Transverse colon (tissue), 4 donors: ENCODE data around the gene ACTN1. TPM values are rescaled to one million over a fixed set of nuclear protein-coding genes. Genes with fewer than 3 reads are reported as not detected.

ENCODE experiments used
- DNase-seq: peaks from one replicate; pipeline ENCODE4 v3.0.0-alpha.2; 2019
- H3K27ac ChIP-seq, 4 donors: fragments of 200-600 bp; sonication (generic); 2 replicates each; pipeline ENCODE4 v1.5.1; 2016 to 2018; ENCODE audit warnings: inconsistent platforms in 4 of 4
- H3K27me3 ChIP-seq: fragments of 200-600 bp; sonication (generic); 2 replicates; pipeline ENCODE4 v1.5.1; 2017; ENCODE audit warnings: inconsistent platforms
- H3K36me3 ChIP-seq, 4 donors: fragments of 200-600 bp; sonication (generic); 2 replicates each; pipeline ENCODE4 v1.5.1; 2017 to 2019; ENCODE audit warnings: inconsistent platforms in 4 of 4
- H3K4me1 ChIP-seq, 4 donors: fragments of 200-600 bp; sonication (generic); 2 replicates each; pipeline ENCODE4 v1.5.1; 2017 to 2020; ENCODE audit warnings: inconsistent platforms in 4 of 4
- H3K4me3 ChIP-seq, 4 donors: fragments of 200-600 bp; sonication (generic); 1 replicate in 1 of 4; 2 replicates in 3 of 4; pipeline versions ENCODE4 v1.5.1 to v1.6.1; 2017 to 2019; ENCODE audit warnings: inconsistent platforms in 4 of 4
- H3K9me3 ChIP-seq, 2 donors: fragments of 200-600 bp; sonication (generic); 2 replicates each; pipeline ENCODE4 v1.5.1; 2017 to 2019; ENCODE audit warnings: inconsistent platforms in 2 of 2
- EP300 ChIP-seq: sonication (generic); formaldehyde crosslinking; IDR thresholded peaks from one replicate; pipeline ENCODE4 v1.6.1; 2017; ENCODE audit warnings: antibody characterized with exemption, low read depth
- POLR2A ChIP-seq: fragments of 450-650 bp; IDR thresholded peaks from one replicate; pipeline ENCODE4 v1.6.1; 2016; ENCODE audit warnings: antibody characterized with exemption, mild to moderate bottlenecking, moderate library complexity
- POLR2AphosphoS5 ChIP-seq, 3 donors: sonication (generic); formaldehyde crosslinking; IDR thresholded peaks; one replicate each; pipeline ENCODE4 v1.6.1; 2016; ENCODE audit warnings: antibody characterized with exemption in 3 of 3
- WGBS, 2 donors: methylation state at CpG; one replicate each; pipeline ENCODE4 v1.1.5; 2018; ENCODE audit warnings: low coverage in 1 of 2; 5-methylcytosine and 5-hydroxymethylcytosine counted together
- in situ Hi-C, 4 donors: fragments of 200-750 bp; cut with MboI; loops; one replicate each; pipeline versions ENCODE4 v1.15.0 to v1.15.1; 2017; ENCODE audit warnings: low sequenced_read_pairs in 3 of 4, low pct_ligation_motif_present in 1 of 4, low pct_unique_long_range_greater_than_20kb in 1 of 4
- intact Hi-C: fragments of 100-400 bp; cut with DNase I; formaldehyde crosslinking; loops from one replicate; pipeline ENCODE4 v1.15.1; 2023; ENCODE audit warnings: low total_unique reads
- total RNA-seq, 4 donors: library from RNA; depleted of rRNA; stranded (reverse); fragments of >200 nt; gene quantifications; one replicate each; pipeline ENCODE4 v1.1.0, GENCODE V29; 2016
- TF ChIP-seq, protein P1 (sequence below), 5 experiments: fragments of 200-600 bp in 3 of 5; fragments of 450-650 bp in 2 of 5; sonication (generic) in 3 of 5; IDR thresholded peaks; 1 replicate in 2 of 5; 2 replicates in 3 of 5; pipeline ENCODE4 v1.5.1; 2016 to 2017; ENCODE audit warnings: antibody characterized with exemption in 5 of 5, inconsistent platforms in 3 of 5, mild to moderate bottlenecking in 2 of 5, moderate library complexity in 1 of 5

The ACTN1 gene
- total RNA-seq, 4 donors from 2014 or later: 127 to 403 (median 197) TPM

DNA sequence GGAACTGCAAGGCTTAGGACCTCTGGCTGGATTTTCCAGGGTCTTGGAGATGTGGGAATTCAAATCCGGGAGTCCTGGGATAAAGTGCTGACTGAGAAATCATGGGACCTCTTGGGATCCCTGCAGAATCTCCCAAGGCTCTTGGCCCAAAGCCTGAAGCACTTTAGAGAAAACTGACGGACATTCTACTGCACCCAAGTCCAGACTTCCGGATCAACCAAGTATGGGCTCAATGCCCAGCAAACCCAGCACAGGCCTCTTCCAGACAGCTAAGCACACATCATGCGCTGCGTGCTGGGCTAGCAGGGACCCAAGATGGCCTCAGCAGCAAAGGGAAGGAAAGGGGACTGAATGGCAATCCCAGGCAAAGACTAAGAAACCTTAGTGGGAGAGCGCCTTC is 85.0 kb downstream of the ACTN1 start:
- no peak overlapping the region for H3K4me3 ChIP-seq
- H3K9me3 ChIP-seq: no peaks in the 10 kb centered on the region
- peaks cover 0 to 4% (median 1%) of the 10 kb centered on the region in 4 donors for H3K4me1 ChIP-seq
- intact Hi-C loops: no loop called here
- peak overlapping the region; percentile 24 to 85 (median 71) for H3K27ac ChIP-seq
- no peaks in the 10 kb centered on the region for H3K27me3 ChIP-seq
- H3K36me3 ChIP-seq: peaks cover 0 to 38% (median 14%) of the 10 kb centered on the region in 4 donors
- WGBS, 2 donors: 61% methylated on average over 6 of the region's 6 CpGs; no CpG with 5 or more reads in 1 of the 2 donors
- TF ChIP-seq POLR2A: no peak
- peak; percentile 38 to 49 (median 38) for TF ChIP-seq POLR2AphosphoS5 (IDR thresholded peaks at IDR 0.05)
- TF ChIP-seq EP300: no peak
- DNase-seq: peak; percentile 44
- in situ Hi-C loops: no loop called here

DNA sequence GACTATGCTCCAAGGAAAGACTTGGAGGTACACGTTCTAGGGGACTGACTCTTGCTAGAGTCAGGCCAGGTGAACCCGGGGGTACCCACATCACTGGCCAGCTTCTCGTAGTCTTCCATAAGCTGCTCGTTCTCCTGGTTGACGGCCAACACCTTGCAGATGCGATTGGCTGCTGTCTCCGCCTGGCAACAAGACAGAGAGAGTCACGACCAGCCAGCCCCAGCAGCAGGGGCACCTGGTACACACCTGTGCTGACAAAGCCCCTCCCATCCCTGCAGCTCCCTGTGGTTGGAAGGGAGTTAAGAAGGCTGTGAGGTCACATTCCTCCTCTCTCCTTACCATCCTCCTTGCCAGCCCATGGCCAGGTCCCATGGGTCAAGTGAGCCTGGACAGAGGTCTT is 85.5 kb downstream of the ACTN1 start:
- TF ChIP-seq EP300 (no peak), POLR2AphosphoS5 (IDR thresholded peaks at IDR 0.05) (no peak), POLR2A (no peak)
- TF ChIP-seq, protein P1, sequence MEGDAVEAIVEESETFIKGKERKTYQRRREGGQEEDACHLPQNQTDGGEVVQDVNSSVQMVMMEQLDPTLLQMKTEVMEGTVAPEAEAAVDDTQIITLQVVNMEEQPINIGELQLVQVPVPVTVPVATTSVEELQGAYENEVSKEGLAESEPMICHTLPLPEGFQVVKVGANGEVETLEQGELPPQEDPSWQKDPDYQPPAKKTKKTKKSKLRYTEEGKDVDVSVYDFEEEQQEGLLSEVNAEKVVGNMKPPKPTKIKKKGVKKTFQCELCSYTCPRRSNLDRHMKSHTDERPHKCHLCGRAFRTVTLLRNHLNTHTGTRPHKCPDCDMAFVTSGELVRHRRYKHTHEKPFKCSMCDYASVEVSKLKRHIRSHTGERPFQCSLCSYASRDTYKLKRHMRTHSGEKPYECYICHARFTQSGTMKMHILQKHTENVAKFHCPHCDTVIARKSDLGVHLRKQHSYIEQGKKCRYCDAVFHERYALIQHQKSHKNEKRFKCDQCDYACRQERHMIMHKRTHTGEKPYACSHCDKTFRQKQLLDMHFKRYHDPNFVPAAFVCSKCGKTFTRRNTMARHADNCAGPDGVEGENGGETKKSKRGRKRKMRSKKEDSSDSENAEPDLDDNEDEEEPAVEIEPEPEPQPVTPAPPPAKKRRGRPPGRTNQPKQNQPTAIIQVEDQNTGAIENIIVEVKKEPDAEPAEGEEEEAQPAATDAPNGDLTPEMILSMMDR (IDR thresholded peaks at IDR 0.05): no peak
- in situ Hi-C loops (no loop called here), intact Hi-C loops (no loop called here)
- H3K4me3 ChIP-seq: no peak overlapping the region
- DNase-seq: no peak
- H3K27me3 ChIP-seq: no peaks in the 10 kb centered on the region
- peaks cover 0 to 4% (median 1%) of the 10 kb centered on the region in 4 donors for H3K4me1 ChIP-seq
- peak overlapping the region; percentile 8 to 85 (median 64) for H3K27ac ChIP-seq
- H3K9me3 ChIP-seq: no peaks in the 10 kb centered on the region
- WGBS, 2 donors: 81% methylated on average over 8 of the region's 8 CpGs; no CpG with 5 or more reads in 1 of the 2 donors
- peaks cover 0 to 44% (median 14%) of the 10 kb centered on the region in 4 donors for H3K36me3 ChIP-seq

DNA sequence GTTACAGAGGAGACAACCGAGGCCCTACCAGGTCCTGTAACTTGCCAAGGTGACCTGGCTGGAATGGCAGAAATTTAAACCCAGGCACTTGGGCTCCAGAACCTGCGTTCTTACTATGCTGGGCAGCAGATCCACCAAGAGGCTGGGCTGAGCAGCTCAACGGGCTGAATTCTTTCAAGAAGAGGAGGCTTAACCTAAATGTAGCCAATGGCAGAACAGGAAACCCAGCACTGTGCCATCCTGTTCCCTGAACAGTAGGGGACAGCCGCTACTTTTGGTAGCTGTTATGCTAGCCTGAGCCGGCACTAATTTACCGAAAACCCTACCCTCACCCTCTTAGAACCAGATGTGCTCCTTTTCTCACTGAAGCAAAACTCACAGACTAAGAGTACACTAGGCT is 86.1 kb downstream of the ACTN1 start:
- no peak for DNase-seq
- H3K27ac ChIP-seq: peak overlapping the region; percentile 8 to 85 (median 64)
- TF ChIP-seq EP300: no peak
- TF ChIP-seq, protein P1 (IDR thresholded peaks at IDR 0.05): no peak
- no peak for TF ChIP-seq POLR2A
- TF ChIP-seq POLR2AphosphoS5 (IDR thresholded peaks at IDR 0.05): no peak
- no peak overlapping the region for H3K4me3 ChIP-seq
- intact Hi-C loops (no loop called here), in situ Hi-C loops (no loop called here)
- H3K27me3 ChIP-seq: no peaks in the 10 kb centered on the region
- peaks cover 0 to 48% (median 14%) of the 10 kb centered on the region in 4 donors for H3K36me3 ChIP-seq
- H3K4me1 ChIP-seq: peaks cover 0 to 4% (median 1%) of the 10 kb centered on the region in 4 donors
- 85% methylated on average over 6 of the region's 6 CpGs; no CpG with 5 or more reads in 1 of the 2 donors for WGBS, 2 donors
- H3K9me3 ChIP-seq: no peaks in the 10 kb centered on the region

DNA sequence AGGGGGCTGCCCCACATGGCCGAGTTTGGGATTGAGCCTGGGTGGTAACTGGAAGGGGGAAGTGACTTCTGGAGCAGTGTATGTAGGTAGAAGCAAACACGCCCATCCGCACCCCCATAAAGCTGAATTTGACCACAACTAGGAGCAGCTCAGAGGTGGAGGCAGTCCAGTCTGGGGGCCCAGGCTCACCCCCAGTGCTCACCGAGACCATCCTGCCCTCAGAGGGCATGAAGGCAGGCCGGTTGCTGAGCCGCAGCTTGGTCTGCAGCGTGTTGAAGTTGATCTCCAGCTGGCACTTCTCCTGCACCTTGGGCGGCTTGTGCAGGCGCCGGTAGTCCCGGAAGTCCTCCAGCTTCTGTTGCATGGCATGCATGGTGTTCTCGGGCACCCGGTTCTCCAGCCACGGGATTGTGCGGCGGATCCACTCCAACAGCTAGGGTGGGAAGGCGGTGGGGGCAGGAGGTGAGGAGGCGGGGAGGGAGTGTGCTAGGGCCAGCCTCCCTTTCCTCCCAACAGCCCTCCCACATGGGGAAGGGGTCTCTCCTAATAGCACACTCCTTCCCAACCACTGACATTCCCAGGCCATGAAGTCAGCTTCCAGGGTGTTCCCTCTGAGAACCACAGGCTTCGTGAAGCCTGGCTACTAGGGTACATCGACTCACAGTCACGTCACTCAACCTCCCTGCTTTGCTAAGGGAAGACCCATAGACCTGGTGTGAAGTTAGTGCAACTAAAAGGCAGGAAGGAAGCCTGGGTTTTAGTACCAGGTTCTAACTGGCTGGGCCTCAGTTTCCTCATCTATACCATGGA is 87.0 kb downstream of the ACTN1 start:
- H3K4me1 ChIP-seq: peaks cover 0 to 4% (median 1%) of the 10 kb centered on the region in 4 donors
- no peaks in the 10 kb centered on the region for H3K27me3 ChIP-seq
- no peak overlapping the region for H3K4me3 ChIP-seq
- WGBS, 2 donors: 90% methylated on average over 2 to 18 of the region's 21 CpGs
- H3K36me3 ChIP-seq: peaks cover 0 to 47% (median 14%) of the 10 kb centered on the region in 4 donors
- peak overlapping the region; percentile 8 to 85 (median 64) for H3K27ac ChIP-seq
- in situ Hi-C loops (no loop called here), intact Hi-C loops (no loop called here)
- DNase-seq: no peak
- TF ChIP-seq POLR2AphosphoS5 (IDR thresholded peaks at IDR 0.05): no peak
- no peak for TF ChIP-seq POLR2A
- TF ChIP-seq EP300: no peak
- TF ChIP-seq, protein P1 (IDR thresholded peaks at IDR 0.05): no peak
- no peaks in the 10 kb centered on the region for H3K9me3 ChIP-seq
